Natural killer cell (primary cell): ENCODE results near the gene TTC7B. TPM values are rescaled to one million over a fixed set of nuclear protein-coding genes. Genes with fewer than 3 reads are reported as not detected.

Experiments
- ATAC-seq, 3 donors: fragments of 150-1000 bp in 2 of 3; fragments of 200-7000 bp in 1 of 3; cut with Tn5 transposase; 1 replicate in 1 of 3; 2 replicates in 2 of 3; pipeline ENCODE4 v1.10.0; 2021; ENCODE audit warnings: mild to moderate bottlenecking in 2 of 3, moderate library complexity in 2 of 3
- DNase-seq, 2 donors: peaks; one replicate each; pipeline versions ENCODE4 v3.0.0 to v3.0.0-alpha.2; 2013 to 2021; ENCODE audit warnings: mixed read lengths in 1 of 2
- H3K27ac ChIP-seq: one replicate; pipeline ENCODE4 v1.5.1; 2013; ENCODE audit warnings: mild to moderate bottlenecking, low read length
- H3K27me3 ChIP-seq: one replicate; pipeline ENCODE4 v1.6.1; 2013; ENCODE audit warnings: low read length; ENCODE audit not compliant: control insufficient read depth, insufficient read depth
- H3K36me3 ChIP-seq: one replicate; pipeline ENCODE4 v1.6.1; 2013; ENCODE audit warnings: low read length; ENCODE audit not compliant: control insufficient read depth, insufficient read depth
- H3K4me1 ChIP-seq: one replicate; pipeline ENCODE4 v1.6.1; 2013; ENCODE audit warnings: low read length; ENCODE audit not compliant: control insufficient read depth, insufficient read depth
- H3K4me3 ChIP-seq: one replicate; pipeline ENCODE4 v1.5.1; 2013; ENCODE audit warnings: low read length
- H3K9me3 ChIP-seq: one replicate; pipeline ENCODE4 v1.6.1; 2013; ENCODE audit warnings: low read length; ENCODE audit not compliant: control insufficient read depth, insufficient read depth
- H3K27ac Mint-ChIP-seq, 2 donors: one replicate each; pipeline ENCODE4 v1.8.0; 2022; ENCODE audit warnings: mild to moderate bottlenecking in 2 of 2, mixed read lengths in 2 of 2, moderate library complexity in 1 of 2
- H3K27me3 Mint-ChIP-seq, 2 donors: one replicate each; pipeline ENCODE4 v1.8.0; 2022; ENCODE audit warnings: low read depth in 2 of 2, mixed read lengths in 2 of 2
- H3K36me3 Mint-ChIP-seq: one replicate; pipeline ENCODE4 v1.8.0; 2022; ENCODE audit warnings: mixed read lengths
- H3K4me1 Mint-ChIP-seq, 2 donors: one replicate each; pipeline ENCODE4 v1.8.0; 2022; ENCODE audit warnings: mixed read lengths in 2 of 2
- H3K4me3 Mint-ChIP-seq: one replicate; pipeline ENCODE4 v1.8.0; 2022; ENCODE audit warnings: mild to moderate bottlenecking, moderate library complexity, mixed read lengths
- H3K9me3 Mint-ChIP-seq, 2 donors: one replicate each; pipeline ENCODE4 v1.8.0; 2022; ENCODE audit warnings: mixed read lengths in 2 of 2
- whole genome bisulfite sequencing: methylation state at CpG from one replicate; pipeline ENCODE4 v1.1.7; 2013; ENCODE audit warnings: missing lambda C conversion rate; ENCODE audit not compliant: insufficient coverage; 5-methylcytosine and 5-hydroxymethylcytosine counted together
- intact Hi-C: fragments of 100-400 bp; cut with micrococcal nuclease; formaldehyde crosslinking; loops from one replicate; pipeline ENCODE4 v1.14.2; 2022
- total RNA-seq, 4 donors: library from RNA; stranded (reverse); fragments of 120-200 nt in 1 of 4; gene quantifications; one replicate each; pipeline versions ENCODE4 v1.2.3 to v1.2.4, GENCODE V29; 2013 to 2022
- TF ChIP-seq, protein P1 (sequence below): fragments of 200-600 bp; IDR thresholded peaks from one replicate; pipeline ENCODE4 v1.8.0; 2022; ENCODE audit warnings: antibody characterized with exemption

TTC7B gene
- total RNA-seq, 3 donors from 2014 or later (not counting 1 experiment from before 2014, with no cell fraction given) = 1.7 to 17.2 (median 5.9) TPM

DNA sequence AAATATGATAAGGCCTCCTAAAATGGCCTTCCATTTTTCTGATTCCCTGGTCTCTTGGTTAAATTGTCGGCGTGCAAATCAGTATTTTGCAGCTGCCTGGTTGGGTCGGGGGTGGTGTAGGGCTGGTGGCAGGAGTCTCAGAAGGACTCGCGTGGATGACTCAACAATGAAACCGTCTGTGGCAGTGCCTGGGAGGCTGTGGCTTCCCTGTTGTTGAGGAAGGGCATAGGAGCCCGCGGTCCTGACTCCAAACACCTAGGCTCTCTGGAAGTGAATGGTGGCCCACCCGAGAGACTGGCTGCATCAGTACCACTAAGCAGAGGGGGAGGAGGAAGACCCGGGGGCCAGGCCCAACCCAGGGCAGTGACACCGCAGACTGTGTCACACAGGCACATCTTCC, 207.9 kb downstream of the TTC7B start:
- Histone ChIP-seq H3K27ac (no peak overlapping the region), H3K36me3 (no peaks in the 10 kb centered on the region), H3K27me3 (no peaks in the 10 kb centered on the region), H3K4me3 (no peak overlapping the region), H3K9me3 (no peaks in the 10 kb centered on the region), H3K4me1 (peaks cover 4% of the 10 kb centered on the region)
- H3K9me3 Mint-ChIP-seq = no peaks in the 10 kb centered on the region
- ATAC-seq (no peak), DNase-seq (no peak)
- WGBS = 84% methylated on average over 11 of the region's 11 CpGs
- TF ChIP-seq, protein P1, sequence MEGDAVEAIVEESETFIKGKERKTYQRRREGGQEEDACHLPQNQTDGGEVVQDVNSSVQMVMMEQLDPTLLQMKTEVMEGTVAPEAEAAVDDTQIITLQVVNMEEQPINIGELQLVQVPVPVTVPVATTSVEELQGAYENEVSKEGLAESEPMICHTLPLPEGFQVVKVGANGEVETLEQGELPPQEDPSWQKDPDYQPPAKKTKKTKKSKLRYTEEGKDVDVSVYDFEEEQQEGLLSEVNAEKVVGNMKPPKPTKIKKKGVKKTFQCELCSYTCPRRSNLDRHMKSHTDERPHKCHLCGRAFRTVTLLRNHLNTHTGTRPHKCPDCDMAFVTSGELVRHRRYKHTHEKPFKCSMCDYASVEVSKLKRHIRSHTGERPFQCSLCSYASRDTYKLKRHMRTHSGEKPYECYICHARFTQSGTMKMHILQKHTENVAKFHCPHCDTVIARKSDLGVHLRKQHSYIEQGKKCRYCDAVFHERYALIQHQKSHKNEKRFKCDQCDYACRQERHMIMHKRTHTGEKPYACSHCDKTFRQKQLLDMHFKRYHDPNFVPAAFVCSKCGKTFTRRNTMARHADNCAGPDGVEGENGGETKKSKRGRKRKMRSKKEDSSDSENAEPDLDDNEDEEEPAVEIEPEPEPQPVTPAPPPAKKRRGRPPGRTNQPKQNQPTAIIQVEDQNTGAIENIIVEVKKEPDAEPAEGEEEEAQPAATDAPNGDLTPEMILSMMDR = no peak
- H3K27me3 Mint-ChIP-seq = peaks cover 19 to 42% of the 10 kb centered on the region in 2 donors
- H3K4me1 Mint-ChIP-seq = no peaks in the 10 kb centered on the region
- no peak overlapping the region for H3K4me3 Mint-ChIP-seq
- H3K36me3 Mint-ChIP-seq = no peaks in the 10 kb centered on the region
- H3K27ac Mint-ChIP-seq = no peak overlapping the region
- intact Hi-C loops = no loop called here

DNA sequence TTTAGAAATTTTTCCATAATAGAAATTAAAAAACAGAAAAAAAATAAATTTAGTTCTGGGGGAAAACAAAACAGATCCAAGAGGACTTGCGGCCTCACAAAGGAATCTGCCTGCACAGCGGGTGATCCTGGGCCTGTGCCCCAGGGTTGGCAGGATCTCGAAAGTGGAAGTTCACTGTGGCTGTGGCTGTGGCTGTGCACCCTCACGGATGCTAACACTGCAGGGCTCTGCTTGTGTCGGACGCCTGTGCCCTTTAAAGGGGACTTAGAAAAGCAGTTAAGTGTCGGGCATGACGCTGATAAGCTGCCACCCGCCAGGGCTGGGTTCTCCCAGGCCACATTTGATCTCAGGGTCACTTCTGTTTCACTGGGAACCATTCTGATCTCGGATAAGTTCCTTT, 209.1 kb downstream of the TTC7B start:
- Mint-ChIP-seq H3K4me3 (no peak overlapping the region), H3K36me3 (no peaks in the 10 kb centered on the region), H3K9me3 (no peaks in the 10 kb centered on the region), H3K27ac (no peak overlapping the region), H3K27me3 (peaks cover 22 to 50% of the 10 kb centered on the region in 2 donors), H3K4me1 (no peaks in the 10 kb centered on the region)
- no peak for DNase-seq
- WGBS = 85% methylated on average over 10 of the region's 10 CpGs
- Histone ChIP-seq H3K4me1 (peaks cover 4% of the 10 kb centered on the region), H3K9me3 (no peaks in the 10 kb centered on the region), H3K4me3 (no peak overlapping the region), H3K27ac (no peak overlapping the region), H3K27me3 (no peaks in the 10 kb centered on the region), H3K36me3 (no peaks in the 10 kb centered on the region)
- ATAC-seq = no peak
- intact Hi-C loops = no loop called here
- TF ChIP-seq, protein P1 = no peak

DNA sequence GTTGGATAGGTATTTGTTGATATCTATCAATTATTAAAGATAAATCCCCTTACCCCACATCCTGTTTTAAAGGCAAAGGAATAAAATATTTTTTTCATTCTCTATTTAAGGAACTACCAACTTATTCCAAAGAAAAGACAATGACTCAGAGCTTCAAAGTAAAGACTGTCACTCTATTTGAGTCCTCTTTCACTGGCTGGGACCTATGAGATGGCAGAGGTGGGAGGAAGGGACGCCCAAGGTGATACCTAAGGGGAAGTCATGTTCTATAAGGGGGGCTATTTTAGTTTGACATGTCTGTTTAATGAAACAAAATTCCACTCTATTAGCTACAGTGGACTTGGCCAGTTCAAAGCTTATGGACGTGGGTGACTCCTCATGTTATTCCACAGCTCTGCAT, 209.8 kb downstream of the TTC7B start:
- Mint-ChIP-seq H3K4me1 (no peaks in the 10 kb centered on the region), H3K27ac (no peak overlapping the region), H3K36me3 (no peaks in the 10 kb centered on the region), H3K27me3 (peaks cover 22 to 56% of the 10 kb centered on the region in 2 donors), H3K4me3 (no peak overlapping the region), H3K9me3 (no peaks in the 10 kb centered on the region)
- Histone ChIP-seq H3K9me3 (no peaks in the 10 kb centered on the region), H3K27me3 (no peaks in the 10 kb centered on the region), H3K36me3 (no peaks in the 10 kb centered on the region), H3K4me3 (no peak overlapping the region), H3K27ac (no peak overlapping the region), H3K4me1 (peaks cover 4% of the 10 kb centered on the region)
- ATAC-seq (no peak), DNase-seq (no peak)
- 75% methylated on average over 1 of the region's 2 CpGs for WGBS
- TF ChIP-seq, protein P1 = no peak
- intact Hi-C loops = no loop called here

DNA sequence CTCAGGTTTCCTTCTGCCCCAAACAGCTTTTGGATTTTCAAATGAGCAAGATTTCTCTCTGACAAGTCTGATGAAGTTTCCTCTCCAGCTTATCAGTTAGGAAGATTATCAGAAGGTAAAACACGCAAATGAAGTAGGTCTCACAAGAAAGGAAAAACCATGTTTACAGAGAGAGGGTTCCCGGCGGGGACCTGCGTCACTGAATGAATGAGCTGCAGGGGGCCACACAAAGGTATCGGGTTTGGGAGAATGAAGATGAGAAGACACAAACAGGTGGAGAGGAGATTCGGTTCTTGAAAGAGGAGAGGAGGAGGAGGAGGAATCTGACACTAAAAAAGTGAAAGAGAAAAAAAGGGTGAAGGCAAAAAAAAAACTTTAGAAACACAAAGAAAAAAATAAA, 210.8 kb downstream of the TTC7B start:
- Histone ChIP-seq H3K4me3 (no peak overlapping the region), H3K27ac (no peak overlapping the region), H3K27me3 (no peaks in the 10 kb centered on the region), H3K4me1 (peaks cover 4% of the 10 kb centered on the region), H3K9me3 (no peaks in the 10 kb centered on the region), H3K36me3 (no peaks in the 10 kb centered on the region)
- Mint-ChIP-seq H3K9me3 (no peaks in the 10 kb centered on the region), H3K36me3 (no peaks in the 10 kb centered on the region), H3K27ac (no peak overlapping the region), H3K27me3 (peaks cover 22 to 60% of the 10 kb centered on the region in 2 donors), H3K4me1 (no peaks in the 10 kb centered on the region), H3K4me3 (no peak overlapping the region)
- TF ChIP-seq, protein P1 = no peak
- intact Hi-C loops = no loop called here
- ATAC-seq (no peak), DNase-seq (no peak)
- 49% methylated on average over 6 of the region's 6 CpGs for WGBS
